ENCODE results near the gene PPP2R5C.

Gene PPP2R5C

DNA sequence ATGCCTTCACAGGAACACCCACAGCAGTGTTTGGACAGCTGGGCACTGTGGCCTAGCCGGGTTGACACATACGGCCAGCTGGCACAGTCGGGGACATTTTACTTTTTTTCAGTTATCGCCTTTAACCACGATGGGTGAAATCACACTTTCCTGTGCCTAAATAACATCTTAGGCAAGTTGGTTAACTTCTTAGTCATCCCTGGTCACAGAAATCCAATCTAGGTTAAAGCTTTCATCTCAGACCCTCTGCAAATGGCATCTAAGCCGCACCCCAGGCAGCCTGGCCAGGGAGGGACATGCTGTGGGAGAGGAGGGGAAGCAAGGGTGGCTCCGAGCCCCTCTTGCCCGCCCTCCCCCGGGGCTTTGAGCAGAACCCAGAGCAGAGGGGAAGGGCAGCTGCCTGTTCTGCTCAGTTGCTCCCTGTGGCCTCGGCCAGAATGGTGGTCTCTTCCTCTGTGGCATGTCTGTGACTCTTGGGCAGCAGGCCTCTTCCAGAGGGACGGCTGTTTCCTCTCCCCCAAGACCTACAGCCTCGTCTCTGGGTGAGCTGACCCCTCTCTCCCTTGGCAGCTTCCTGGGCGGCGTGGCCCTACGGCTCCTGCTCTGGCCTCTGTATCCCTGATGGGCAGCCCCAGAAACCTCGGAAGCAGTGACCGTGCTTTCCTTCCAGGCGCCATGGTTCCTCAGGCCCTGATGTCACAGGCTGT lies 117.5 kb downstream of the PPP2R5C start:
- peak overlapping the region; percentile 51 for H3K27ac ChIP-seq (ENCODE audit: low read length, poor library complexity, severe bottlenecking)
- WGBS, result 93% methylated on average over 18 of the region's 18 CpGs

DNA sequence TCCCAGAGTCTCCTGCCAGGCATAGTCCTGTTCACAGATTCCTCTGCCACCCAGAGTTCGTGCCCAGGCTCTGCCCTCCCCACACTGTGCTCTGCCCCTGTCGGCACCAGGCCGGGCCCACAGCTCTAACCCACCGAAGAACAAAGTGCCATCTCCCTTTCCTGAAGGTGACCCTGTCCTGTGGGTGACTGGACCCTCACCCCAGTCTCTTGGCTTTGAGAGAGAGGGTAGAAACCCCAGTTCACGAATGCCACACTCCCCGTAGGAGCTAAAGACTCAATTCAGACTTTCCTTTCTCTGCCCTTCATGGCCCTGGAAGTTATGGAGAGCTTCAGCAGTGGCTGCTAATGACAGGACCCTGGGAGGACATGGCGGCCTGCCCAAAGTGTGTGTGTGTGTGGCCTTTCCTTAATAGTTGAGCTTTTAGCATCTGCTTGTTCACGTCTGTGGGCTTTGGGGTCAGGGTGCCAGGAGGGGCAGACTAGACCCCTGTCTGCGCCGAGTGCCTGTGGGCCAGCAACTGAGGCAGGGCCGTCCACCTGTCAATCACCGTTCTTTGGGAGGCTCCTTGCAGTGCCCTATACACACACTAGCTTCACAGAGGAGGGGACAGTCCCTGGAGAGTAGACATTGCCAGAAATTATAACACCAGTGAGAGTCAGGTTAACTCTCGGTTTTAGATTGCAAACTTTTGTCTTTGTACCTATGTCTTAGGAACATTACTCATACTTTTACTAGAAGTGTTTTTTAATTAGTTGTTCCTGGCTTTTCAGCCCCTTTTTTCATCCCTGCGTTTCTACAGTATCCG lies 118.2 kb downstream of the PPP2R5C start:
- WGBS, result 100% methylated on average over 14 of the region's 15 CpGs

More for the DNA sequence above, 117.5 kb downstream of the PPP2R5C start:
- H3K9ac ChIP-seq (ENCODE audit: low read length), result no peak overlapping the region
- H3K27me3 ChIP-seq (ENCODE audit: control insufficient read depth in 1 of 2, insufficient read depth in 1 of 2, low read length in 2 of 2), result no peaks in the 10 kb centered on the region
- DNase-seq, result no peak
- no peak overlapping the region for H3K4me3 ChIP-seq (ENCODE audit: insufficient read depth in 1 of 2, low read depth in 1 of 2, low read length in 2 of 2)
- H3K79me1 ChIP-seq (replicated peaks; ENCODE audit: low read length, poor library complexity, severe bottlenecking), result peaks cover 25% of the 10 kb centered on the region
- no peaks in the 10 kb centered on the region for H3K9me3 ChIP-seq (ENCODE audit: control insufficient read depth, low read length)
- H3K4me2 ChIP-seq (ENCODE audit: low read length, poor library complexity, severe bottlenecking), result no peak overlapping the region
- H4K8ac ChIP-seq (ENCODE audit: low read length), result no peak overlapping the region
- H3K4me1 ChIP-seq (ENCODE audit: control insufficient read depth, insufficient read depth, low read depth, low read length), result peaks cover 32% of the 10 kb centered on the region
- no peak overlapping the region for H3K4ac ChIP-seq (ENCODE audit: low read depth in 1 of 2, low read length in 2 of 2)
- no peak overlapping the region for H3K23ac ChIP-seq (ENCODE audit: low read length in 2 of 2)
- H2BK5ac ChIP-seq (ENCODE audit: low read depth, low read length, poor library complexity, severe bottlenecking), result no peak overlapping the region
- H2BK12ac ChIP-seq (ENCODE audit: low read length in 2 of 2), result no peak overlapping the region
- H2BK15ac ChIP-seq (ENCODE audit: low read depth, poor library complexity, severe bottlenecking), result peak overlapping the region; percentile 37
- H3K36me3 ChIP-seq (ENCODE audit: control insufficient read depth in 1 of 2, insufficient read depth in 2 of 2, low read depth in 1 of 2, low read length in 2 of 2), result peaks cover 25 to 37% of the 10 kb centered on the region in 2 experiments
- no peak overlapping the region for H4K91ac ChIP-seq (ENCODE audit: low read length)
- H3K14ac ChIP-seq (ENCODE audit: low read length in 2 of 2), result no peak overlapping the region
- peak overlapping the region; percentile 17 for H2AK5ac ChIP-seq (ENCODE audit: low read length, severe bottlenecking)
- H2BK120ac ChIP-seq (ENCODE audit: low read depth, low read length), result no peak overlapping the region
- H3K18ac ChIP-seq (ENCODE audit: low read depth in 1 of 2, low read length in 2 of 2), result no peak overlapping the region
- no peak overlapping the region for H2AFZ ChIP-seq (ENCODE audit: low read depth, low read length)

DNA sequence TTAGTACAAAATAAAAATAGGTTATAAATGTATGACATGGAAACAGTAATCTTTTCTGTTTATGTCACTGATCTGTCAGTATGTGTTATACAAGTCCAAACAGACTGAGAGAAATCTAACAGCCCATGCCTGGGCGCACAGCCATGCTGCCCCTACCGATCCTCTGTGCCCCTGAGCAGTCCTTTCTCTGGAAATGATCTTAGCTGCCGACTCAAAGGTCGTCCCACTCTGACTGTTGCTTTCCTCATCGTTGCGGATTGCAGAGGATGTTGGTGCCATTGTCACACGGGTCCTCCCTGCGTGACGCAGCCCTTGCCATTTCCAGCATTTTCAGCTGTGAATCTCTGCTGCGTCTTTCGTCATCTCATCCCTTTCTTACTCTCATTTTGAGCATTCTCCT lies 119.9 kb downstream of the PPP2R5C start:
- H3K4me1 ChIP-seq (ENCODE audit: control insufficient read depth, insufficient read depth, low read depth, low read length), result peaks cover 32% of the 10 kb centered on the region
- H3K27me3 ChIP-seq (ENCODE audit: control insufficient read depth in 1 of 2, insufficient read depth in 1 of 2, low read length in 2 of 2), result no peaks in the 10 kb centered on the region
- no peak overlapping the region for H3K14ac ChIP-seq (ENCODE audit: low read length in 2 of 2)
- H2AFZ ChIP-seq (ENCODE audit: low read depth, low read length), result no peak overlapping the region
- no peaks in the 10 kb centered on the region for H3K9me3 ChIP-seq (ENCODE audit: control insufficient read depth, low read length)
- H3K36me3 ChIP-seq (ENCODE audit: control insufficient read depth in 1 of 2, insufficient read depth in 2 of 2, low read depth in 1 of 2, low read length in 2 of 2), result peaks cover 41 to 59% of the 10 kb centered on the region in 2 experiments
- no peak overlapping the region for H4K8ac ChIP-seq (ENCODE audit: low read length)
- H2AK5ac ChIP-seq (ENCODE audit: low read length, severe bottlenecking), result no peak overlapping the region
- no peak overlapping the region for H2BK15ac ChIP-seq (ENCODE audit: low read depth, poor library complexity, severe bottlenecking)
- no peak overlapping the region for H3K27ac ChIP-seq (ENCODE audit: low read length, poor library complexity, severe bottlenecking)
- 96% methylated on average over 9 of the region's 11 CpGs for WGBS
- no peak overlapping the region for H3K4me2 ChIP-seq (ENCODE audit: low read length, poor library complexity, severe bottlenecking)
- H3K4me3 ChIP-seq (ENCODE audit: insufficient read depth in 1 of 2, low read depth in 1 of 2, low read length in 2 of 2), result no peak overlapping the region
- no peak overlapping the region for H3K4ac ChIP-seq (ENCODE audit: low read depth in 1 of 2, low read length in 2 of 2)
- no peak overlapping the region for H3K23ac ChIP-seq (ENCODE audit: low read length in 2 of 2)
- no peak for DNase-seq
- peaks cover 35% of the 10 kb centered on the region for H3K79me1 ChIP-seq (replicated peaks; ENCODE audit: low read length, poor library complexity, severe bottlenecking)
- no peak overlapping the region for H2BK12ac ChIP-seq (ENCODE audit: low read length in 2 of 2)
- no peak overlapping the region for H2BK5ac ChIP-seq (ENCODE audit: low read depth, low read length, poor library complexity, severe bottlenecking)
- H3K18ac ChIP-seq (ENCODE audit: low read depth in 1 of 2, low read length in 2 of 2), result no peak overlapping the region
- no peak overlapping the region for H4K91ac ChIP-seq (ENCODE audit: low read length)
- H3K9ac ChIP-seq (ENCODE audit: low read length), result no peak overlapping the region
- H2BK120ac ChIP-seq (ENCODE audit: low read depth, low read length), result no peak overlapping the region

More for the DNA sequence above, 118.2 kb downstream of the PPP2R5C start:
- H3K9me3 ChIP-seq (ENCODE audit: control insufficient read depth, low read length), result no peaks in the 10 kb centered on the region
- H4K91ac ChIP-seq (ENCODE audit: low read length), result no peak overlapping the region
- H3K4me1 ChIP-seq (ENCODE audit: control insufficient read depth, insufficient read depth, low read depth, low read length), result peaks cover 32% of the 10 kb centered on the region
- H2BK5ac ChIP-seq (ENCODE audit: low read depth, low read length, poor library complexity, severe bottlenecking), result no peak overlapping the region
- peak overlapping the region; percentile 17 for H2AK5ac ChIP-seq (ENCODE audit: low read length, severe bottlenecking)
- no peak overlapping the region for H2AFZ ChIP-seq (ENCODE audit: low read depth, low read length)
- H3K27ac ChIP-seq (ENCODE audit: low read length, poor library complexity, severe bottlenecking), result peak overlapping the region; percentile 51
- H3K4ac ChIP-seq (ENCODE audit: low read depth in 1 of 2, low read length in 2 of 2), result no peak overlapping the region
- no peak overlapping the region for H3K23ac ChIP-seq (ENCODE audit: low read length in 2 of 2)
- peaks cover 28% of the 10 kb centered on the region for H3K79me1 ChIP-seq (replicated peaks; ENCODE audit: low read length, poor library complexity, severe bottlenecking)
- peaks cover 33 to 44% of the 10 kb centered on the region in 2 experiments for H3K36me3 ChIP-seq (ENCODE audit: control insufficient read depth in 1 of 2, insufficient read depth in 2 of 2, low read depth in 1 of 2, low read length in 2 of 2)
- DNase-seq, result no peak
- H3K27me3 ChIP-seq (ENCODE audit: control insufficient read depth in 1 of 2, insufficient read depth in 1 of 2, low read length in 2 of 2), result no peaks in the 10 kb centered on the region
- no peak overlapping the region for H3K4me3 ChIP-seq (ENCODE audit: insufficient read depth in 1 of 2, low read depth in 1 of 2, low read length in 2 of 2)
- no peak overlapping the region for H3K14ac ChIP-seq (ENCODE audit: low read length in 2 of 2)
- H3K9ac ChIP-seq (ENCODE audit: low read length), result no peak overlapping the region
- H3K18ac ChIP-seq (ENCODE audit: low read depth in 1 of 2, low read length in 2 of 2), result no peak overlapping the region
- no peak overlapping the region for H2BK12ac ChIP-seq (ENCODE audit: low read length in 2 of 2)
- H3K4me2 ChIP-seq (ENCODE audit: low read length, poor library complexity, severe bottlenecking), result no peak overlapping the region
- no peak overlapping the region for H2BK15ac ChIP-seq (ENCODE audit: low read depth, poor library complexity, severe bottlenecking)
- H4K8ac ChIP-seq (ENCODE audit: low read length), result no peak overlapping the region
- no peak overlapping the region for H2BK120ac ChIP-seq (ENCODE audit: low read depth, low read length)

Measured in mesenchymal stem cell (in vitro differentiated cells and primary cell).